GM19025 (cell line): ENCODE data around the gene GIPC2.

ENCODE experiments used
- ATAC-seq: cut with Tn5 transposase; IDR thresholded peaks from one replicate; pipeline ENCODE4 v1.9.1; 2021; ENCODE audit warnings: mild to moderate bottlenecking, low read depth, moderate library complexity; ENCODE audit not compliant: unreplicated experiment

Gene GIPC2

GRCh38 chr1:78035121-78035520 lies 10.6 kb upstream of the GIPC2 start:
- ATAC-seq = no peak

- no peak for ATAC-seq
These were observed 9.3 kb upstream of the GIPC2 start for GRCh38 chr1:78036450-78036849.

GRCh38 chr1:78038071-78038470 lies 7.7 kb upstream of the GIPC2 start:
- ATAC-seq = no peak

GRCh38 chr1:78038491-78038939 lies 7.3 kb upstream of the GIPC2 start:
- no peak for ATAC-seq

- no peak for ATAC-seq
These were observed 5.2 kb upstream of the GIPC2 start for GRCh38 chr1:78040484-78041089.

GRCh38 chr1:78043436-78043835 lies 2.3 kb upstream of the GIPC2 start:
- no peak for ATAC-seq

- no peak for ATAC-seq
These were observed 787 bp upstream of the GIPC2 start for GRCh38 chr1:78044796-78045562.

- no peak for ATAC-seq
These were observed 222 bp upstream of the GIPC2 start for GRCh38 chr1:78045563-78045925.

GRCh38 chr1:78047106-78047505 lies 1.3 kb downstream of the GIPC2 start:
- no peak for ATAC-seq

GRCh38 chr1:78047631-78048030 lies 1.9 kb downstream of the GIPC2 start:
- ATAC-seq = no peak

GRCh38 chr1:78048446-78048845 lies 2.7 kb downstream of the GIPC2 start:
- ATAC-seq = no peak

- no peak for ATAC-seq
These were observed 3.6 kb downstream of the GIPC2 start for GRCh38 chr1:78049396-78049795.

- no peak for ATAC-seq
These were observed 5.2 kb downstream of the GIPC2 start for GRCh38 chr1:78051005-78051404.

- ATAC-seq = no peak
These were observed 7.1 kb downstream of the GIPC2 start for GRCh38 chr1:78052685-78053405.

GRCh38 chr1:78053498-78053897 lies 7.7 kb downstream of the GIPC2 start:
- ATAC-seq = no peak

- ATAC-seq = no peak
These were observed 8.8 kb downstream of the GIPC2 start for GRCh38 chr1:78054559-78054958.

GRCh38 chr1:78054972-78055371 lies 9.2 kb downstream of the GIPC2 start:
- no peak for ATAC-seq

GRCh38 chr1:78055565-78056132 lies 9.9 kb downstream of the GIPC2 start:
- ATAC-seq = no peak

- no peak for ATAC-seq
These were observed 12.9 kb downstream of the GIPC2 start for GRCh38 chr1:78058670-78059069.

- peak; percentile 60 for ATAC-seq
These were observed 15.2 kb downstream of the GIPC2 start for GRCh38 chr1:78060857-78061563.
